Neural progenitor cell (in vitro differentiated cells): ENCODE data around the gene SNX32.

Experiments used
- CTCF ChIP-seq: fragments of 200-600 bp; sonication (generic); IDR thresholded peaks from 2 replicates; pipeline ENCODE4 v1.5.1; 2017; ENCODE audit warnings: antibody characterized with exemption, mild to moderate bottlenecking
- EZH2 ChIP-seq: fragments of 200-600 bp; sonication (generic); IDR thresholded peaks from 2 replicates; pipeline ENCODE4 v1.6.1; 2017; ENCODE audit warnings: antibody characterized with exemption, mild to moderate bottlenecking, moderate library complexity

- TF ChIP-seq CTCF = no peak
- no peak for TF ChIP-seq EZH2
These were observed 14.0 kb downstream of the SNX32 start for GRCh38 chr11:65847746-65848145.
